GM10847 (cell line): ENCODE data around the gene CLDN22.

ENCODE experiments used
- POLR2A ChIP-seq: IDR thresholded peaks from 2 replicates; pipeline ENCODE4 v1.6.1; 2011; ENCODE audit not compliant: insufficient read length; ENCODE audit errors: extremely low read depth

CLDN22 gene

GRCh38 chr4:183320211-183321059, at the start of gene CLDN22:
CLDN22 (minus strand) TSS chr4:183320276; CDS start chr4:183320218, 58 bp downstream.
- no peak for TF ChIP-seq POLR2A

GRCh38 chr4:183369073-183369472, 49.0 kb upstream of the CLDN22 start:
- no peak for TF ChIP-seq POLR2A

GRCh38 chr4:183366206-183366835, 46.2 kb upstream of the CLDN22 start:
- TF ChIP-seq POLR2A, result no peak

- TF ChIP-seq POLR2A, result no peak
These were observed 43.9 kb upstream of the CLDN22 start for GRCh38 chr4:183364025-183364424.

GRCh38 chr4:183362916-183363542, 43.0 kb upstream of the CLDN22 start:
- TF ChIP-seq POLR2A, result no peak

- TF ChIP-seq POLR2A, result no peak
These were observed 42.0 kb upstream of the CLDN22 start for GRCh38 chr4:183362036-183362435.

GRCh38 chr4:183360161-183360919, 40.3 kb upstream of the CLDN22 start:
- TF ChIP-seq POLR2A, result no peak

GRCh38 chr4:183358215-183358755, 38.2 kb upstream of the CLDN22 start:
- TF ChIP-seq POLR2A, result no peak

- TF ChIP-seq POLR2A, result no peak
These were observed 37.0 kb upstream of the CLDN22 start for GRCh38 chr4:183356931-183357675.

- no peak for TF ChIP-seq POLR2A
These were observed 36.2 kb upstream of the CLDN22 start for GRCh38 chr4:183356173-183356830.

GRCh38 chr4:183355405-183355804, 35.3 kb upstream of the CLDN22 start:
- TF ChIP-seq POLR2A, result no peak

- TF ChIP-seq POLR2A, result no peak
These were observed 34.1 kb upstream of the CLDN22 start for GRCh38 chr4:183354219-183354618.

GRCh38 chr4:183353557-183353956, 33.5 kb upstream of the CLDN22 start:
- no peak for TF ChIP-seq POLR2A

GRCh38 chr4:183352546-183352945, 32.5 kb upstream of the CLDN22 start:
- TF ChIP-seq POLR2A, result no peak
